Fibroblast of mammary gland (primary cell): ENCODE data around the gene RGS5.
"Not testable (repeated sequence)": the region's sequence is repeated elsewhere in the genome, so short reads cannot be mapped to it uniquely, and the experiment has no call there.

ENCODE experiments used
- DNase-seq: peaks from one replicate; pipeline ENCODE4 v3.0.0-alpha.2; 2010; ENCODE audit warnings: low read depth
- H3K4me3 ChIP-seq: 2 replicates; pipeline ENCODE4 v1.5.1; 2011; ENCODE audit warnings: low read depth, mild to moderate bottlenecking, low read length, moderate library complexity; ENCODE audit not compliant: control insufficient read depth
- CTCF ChIP-seq: conservative IDR thresholded peaks from 2 replicates; pipeline ENCODE4 v1.5.1; 2011; ENCODE audit warnings: low read depth, low read length, inconsistent platforms; ENCODE audit not compliant: control insufficient read depth, insufficient read depth

The RGS5 gene

GRCh38 chr1:163202833-163203451 is at the start of gene RGS5:
Gene RGS5, minus strand, starts transcription at chr1:163202916. Its CDS starts 81 bp downstream, at chr1:163202835.
- TF ChIP-seq CTCF, result no peak
- no peak for DNase-seq
- H3K4me3 ChIP-seq, result no peak within 1 kb of the TSS

- DNase-seq, result no peak
- no peak overlapping the region for H3K4me3 ChIP-seq
- TF ChIP-seq CTCF, result no peak
Observed at GRCh38 chr1:163250382-163250974, 47.8 kb upstream of the RGS5 start.

GRCh38 chr1:163248064-163248463 is 45.3 kb upstream of the RGS5 start:
- H3K4me3 ChIP-seq, result no peak overlapping the region
- DNase-seq, result no peak
- no peak for TF ChIP-seq CTCF

- not testable (repeated sequence) for DNase-seq, H3K4me3 ChIP-seq
Observed at GRCh38 chr1:163244648-163245047, 41.9 kb upstream of the RGS5 start.

- no peak overlapping the region for H3K4me3 ChIP-seq
- no peak for DNase-seq
- no peak for TF ChIP-seq CTCF
Observed at GRCh38 chr1:163241746-163242145, 39.0 kb upstream of the RGS5 start.

- DNase-seq, result no peak
- no peak overlapping the region for H3K4me3 ChIP-seq
- no peak for TF ChIP-seq CTCF
Observed at GRCh38 chr1:163240705-163241104, 38.0 kb upstream of the RGS5 start.

GRCh38 chr1:163233643-163234042 is 30.9 kb upstream of the RGS5 start:
- not testable (repeated sequence) for H3K4me3 ChIP-seq, DNase-seq

- no peak for TF ChIP-seq CTCF
- DNase-seq, result peak; percentile 39
Observed at GRCh38 chr1:163231385-163231784, 28.7 kb upstream of the RGS5 start.

More at GRCh38 chr1:163231385-163231784, 28.7 kb upstream of the RGS5 start:
- no peak overlapping the region for H3K4me3 ChIP-seq
